ENCODE measurements around the gene CCDC13. TPM values are rescaled to one million over a fixed set of nuclear protein-coding genes. Genes with fewer than 3 reads are reported as not detected.
A peak's percentile ranks its signal among the peaks of the same experiment; 100 is the strongest.

The CCDC13 gene
- total RNA-seq, 4 donors from 2014 or later: 1.4 to 6.8 (median 4.2) TPM; not detected in 1

DNA sequence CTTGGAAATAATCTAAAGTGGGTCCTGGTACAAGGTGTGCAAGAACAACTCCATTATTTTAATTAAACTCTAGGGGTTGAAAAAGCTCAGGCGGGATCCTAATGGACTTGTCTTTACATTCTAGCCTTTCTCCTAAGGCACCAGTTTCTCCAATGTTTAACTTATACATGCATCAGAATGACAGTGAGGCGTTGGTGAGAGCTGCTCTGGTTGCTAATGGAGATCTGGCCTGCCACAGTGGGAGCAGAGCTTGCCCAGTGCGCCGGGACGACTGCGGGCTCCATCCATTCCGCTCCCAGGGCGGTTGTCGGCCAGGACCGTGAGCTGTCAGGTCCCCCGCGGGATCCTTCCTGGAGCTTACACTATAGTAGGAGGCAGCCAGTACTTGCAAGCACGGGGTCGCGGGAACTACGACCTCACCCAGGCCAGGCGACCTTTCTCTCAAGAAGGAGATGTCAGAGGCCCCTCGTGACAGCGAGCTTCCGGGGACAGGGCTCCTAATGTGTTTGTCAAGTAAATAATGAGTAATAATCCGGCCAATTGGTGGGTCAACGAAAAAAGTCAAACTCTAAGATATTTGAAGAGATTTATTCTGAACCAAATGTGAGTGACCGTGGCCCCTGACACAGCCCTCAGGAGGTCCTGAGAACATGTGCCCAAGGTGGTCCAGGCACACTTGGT is 32.2 kb upstream of the CCDC13 start:
- Histone ChIP-seq H3K36me3 (no peaks in the 10 kb centered on the region), H3K4me1 (peaks cover 0 to 31% (median 4%) of the 10 kb centered on the region in 4 donors), H3K4me3 (peak overlapping the region; percentile 65 to 79 (median 68)), H3K27ac (peak overlapping the region in 2 of 4 donors; percentile 95 to 97), H3K9me3 (no peaks in the 10 kb centered on the region), H3K27me3 (no peaks in the 10 kb centered on the region)
- TF ChIP-seq, protein P1, sequence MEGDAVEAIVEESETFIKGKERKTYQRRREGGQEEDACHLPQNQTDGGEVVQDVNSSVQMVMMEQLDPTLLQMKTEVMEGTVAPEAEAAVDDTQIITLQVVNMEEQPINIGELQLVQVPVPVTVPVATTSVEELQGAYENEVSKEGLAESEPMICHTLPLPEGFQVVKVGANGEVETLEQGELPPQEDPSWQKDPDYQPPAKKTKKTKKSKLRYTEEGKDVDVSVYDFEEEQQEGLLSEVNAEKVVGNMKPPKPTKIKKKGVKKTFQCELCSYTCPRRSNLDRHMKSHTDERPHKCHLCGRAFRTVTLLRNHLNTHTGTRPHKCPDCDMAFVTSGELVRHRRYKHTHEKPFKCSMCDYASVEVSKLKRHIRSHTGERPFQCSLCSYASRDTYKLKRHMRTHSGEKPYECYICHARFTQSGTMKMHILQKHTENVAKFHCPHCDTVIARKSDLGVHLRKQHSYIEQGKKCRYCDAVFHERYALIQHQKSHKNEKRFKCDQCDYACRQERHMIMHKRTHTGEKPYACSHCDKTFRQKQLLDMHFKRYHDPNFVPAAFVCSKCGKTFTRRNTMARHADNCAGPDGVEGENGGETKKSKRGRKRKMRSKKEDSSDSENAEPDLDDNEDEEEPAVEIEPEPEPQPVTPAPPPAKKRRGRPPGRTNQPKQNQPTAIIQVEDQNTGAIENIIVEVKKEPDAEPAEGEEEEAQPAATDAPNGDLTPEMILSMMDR (IDR thresholded peaks at IDR 0.05): no peak
- no peak for TF ChIP-seq POLR2A (IDR thresholded peaks at IDR 0.05)
- DNase-seq: peak in 2 of 3 donors; percentile 55 to 60

DNA sequence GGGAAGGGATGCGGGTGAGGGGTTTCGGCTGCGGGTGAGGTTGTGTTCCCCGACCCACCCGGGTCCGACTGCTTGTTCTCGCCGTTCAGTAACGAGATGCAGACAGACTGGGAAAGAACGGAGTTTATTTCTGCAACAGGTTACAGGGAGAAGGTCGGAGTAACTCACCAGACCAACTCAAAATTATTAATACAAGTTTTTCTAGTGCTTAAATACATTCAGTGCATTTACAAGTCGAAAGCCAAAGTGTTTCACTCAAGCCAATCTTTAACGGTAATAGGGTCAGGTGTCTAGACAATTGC is 31.7 kb upstream of the CCDC13 start:
- DNase-seq: no peak
- H3K9me3 ChIP-seq: no peaks in the 10 kb centered on the region
- H3K4me1 ChIP-seq: peaks cover 0 to 36% (median 6%) of the 10 kb centered on the region in 4 donors
- H3K27me3 ChIP-seq: no peaks in the 10 kb centered on the region
- H3K27ac ChIP-seq: peak overlapping the region; percentile 88 to 98 (median 96)
- H3K4me3 ChIP-seq: peak overlapping the region; percentile 65 to 79 (median 68)
- H3K36me3 ChIP-seq: no peaks in the 10 kb centered on the region
- TF ChIP-seq, protein P1 (IDR thresholded peaks at IDR 0.05): no peak
- TF ChIP-seq POLR2A (IDR thresholded peaks at IDR 0.05): no peak

GRCh38 chr3:42804106-42804830 is 31.2 kb upstream of the CCDC13 start, which contains the start of gene HIGD1A:
Gene HIGD1A (minus strand): TSS chr3:42804490. CDS start chr3:42794253, 10,237 bp downstream.
- peak; percentile 98 to 99 for TF ChIP-seq POLR2A (IDR thresholded peaks at IDR 0.05)
- TF ChIP-seq, protein P1 (IDR thresholded peaks at IDR 0.05): no peak
- peaks cover 0 to 37% (median 6%) of the 10 kb centered on the region in 4 donors for H3K4me1 ChIP-seq
- H3K36me3 ChIP-seq: no peaks in the 10 kb centered on the region
- no peaks in the 10 kb centered on the region for H3K27me3 ChIP-seq
- peak within 1 kb of the TSS; percentile 88 to 98 (median 96) for H3K27ac ChIP-seq
- no peaks in the 10 kb centered on the region for H3K9me3 ChIP-seq
- DNase-seq: peak; percentile 94 to 98 (median 98)
- H3K4me3 ChIP-seq: peak within 1 kb of the TSS; percentile 65 to 79 (median 68)

- peak; percentile 32 to 75 (median 59) for DNase-seq
- peak overlapping the region; percentile 88 to 98 (median 96) for H3K27ac ChIP-seq
- peaks cover 0 to 37% (median 6%) of the 10 kb centered on the region in 4 donors for H3K4me1 ChIP-seq
- TF ChIP-seq, protein P1 (IDR thresholded peaks at IDR 0.05): no peak
- no peak for TF ChIP-seq POLR2A (IDR thresholded peaks at IDR 0.05)
- no peaks in the 10 kb centered on the region for H3K27me3 ChIP-seq
- H3K4me3 ChIP-seq: peak overlapping the region; percentile 65 to 79 (median 68)
- no peaks in the 10 kb centered on the region for H3K36me3 ChIP-seq
- H3K9me3 ChIP-seq: no peaks in the 10 kb centered on the region
Measured at GRCh38 chr3:42803414-42804105, 30.5 kb upstream of the CCDC13 start.

GRCh38 chr3:42802876-42803413 is 29.9 kb upstream of the CCDC13 start:
- H3K4me3 ChIP-seq: peak overlapping the region; percentile 65 to 79 (median 68)
- peak overlapping the region; percentile 88 to 98 (median 96) for H3K27ac ChIP-seq
- no peaks in the 10 kb centered on the region for H3K27me3 ChIP-seq
- no peaks in the 10 kb centered on the region for H3K36me3 ChIP-seq
- no peak for DNase-seq
- TF ChIP-seq POLR2A (IDR thresholded peaks at IDR 0.05): no peak
- H3K4me1 ChIP-seq: peaks cover 0 to 37% (median 6%) of the 10 kb centered on the region in 4 donors
- H3K9me3 ChIP-seq: no peaks in the 10 kb centered on the region
